ENCODE measurements around the gene ECHS1. TPM values are rescaled to one million over a fixed set of nuclear protein-coding genes. Genes with fewer than 3 reads are reported as not detected.

The ECHS1 gene
- total and polyA plus RNA-seq, 2 of the 8 experiments (the other 6 are each of a cell fraction or from before 2014, with no cell fraction given): 41.7 to 101 TPM

- Histone ChIP-seq H2BK20ac (ENCODE audit: low read length) (no peak within 1 kb of the TSS), H2BK15ac (ENCODE audit: low read length) (no peak within 1 kb of the TSS), H3K36me3 (ENCODE audit: control insufficient read depth in 2 of 4, insufficient read depth in 4 of 4, low read length in 3 of 4) (peaks cover 6 to 28% (median 13%) of the 10 kb centered on the region in 4 experiments; a peak in 7 of 8 replicates), H3K9ac (replicated peaks in 1 of 4; ENCODE audit: extremely low read depth in 1 of 4, low read depth in 3 of 4, low read length in 3 of 4) (peak within 1 kb of the TSS; percentile 79 to 91 (median 85)), H3K27me3 (replicated peaks in 1 of 4; ENCODE audit: control insufficient read depth in 3 of 4, extremely low read depth in 1 of 4, insufficient read depth in 3 of 4, low read length in 3 of 4) (no peaks in the 10 kb centered on the region), H4K5ac (ENCODE audit: insufficient read length, low read depth, low read length) (peak within 1 kb of the TSS; percentile 97), H3K27ac (ENCODE audit: low read depth, low read length) (peak within 1 kb of the TSS; percentile 91), H3K56ac (replicated peaks; ENCODE audit: insufficient read length, low read depth, low read length) (peak within 1 kb of the TSS; percentile 87), H4K8ac (ENCODE audit: extremely low read depth, insufficient read depth, low read length) (peak within 1 kb of the TSS; percentile 95), H2BK5ac (ENCODE audit: low read depth, low read length) (peak within 1 kb of the TSS; percentile 97), H2AK5ac (ENCODE audit: low read depth, low read length) (no peak within 1 kb of the TSS), H3K79me2 (ENCODE audit: control insufficient read depth in 1 of 2, insufficient read depth in 2 of 2, low read length in 2 of 2) (peaks cover 0 to 23% of the 10 kb centered on the region in 2 experiments; a peak in 2 of 4 replicates), H4K20me1 (replicated peaks in 1 of 2; ENCODE audit: control insufficient read depth in 1 of 2, insufficient read depth in 2 of 2, low read length in 2 of 2) (peaks cover 0 to 3% of the 10 kb centered on the region in 2 experiments), H3K79me1 (ENCODE audit: low read depth, low read length) (peaks cover 3% of the 10 kb centered on the region), H3K18ac (ENCODE audit: extremely low read depth, low read length) (peak within 1 kb of the TSS; percentile 99), H2AFZ (ENCODE audit: low read length) (peak within 1 kb of the TSS; percentile 21; the same call in 1 of the 2 replicates), H3K23ac (ENCODE audit: insufficient read length) (no peak within 1 kb of the TSS), H3K14ac (ENCODE audit: insufficient read length) (no peak within 1 kb of the TSS), H3K4me3 (ENCODE audit: extremely low read depth in 1 of 4, insufficient read depth in 2 of 4, low read depth in 3 of 4, low read length in 4 of 4) (peak within 1 kb of the TSS; percentile 75 to 93 (median 92)), H4K91ac (replicated peaks; ENCODE audit: insufficient read length, low read length) (peak within 1 kb of the TSS; percentile 61), H3K4me1 (replicated peaks in 1 of 4; ENCODE audit: control insufficient read depth in 3 of 4, insufficient read depth in 4 of 4, low read length in 3 of 4) (peaks cover 0 to 3% (median 0%) of the 10 kb centered on the region in 4 experiments; a peak in 3 of 7 replicates), H3K23me2 (ENCODE audit: low read depth, low read length) (peaks cover 2% of the 10 kb centered on the region; the same call in 1 of the 2 replicates), H3K4ac (replicated peaks; ENCODE audit: insufficient read length, low read depth, low read length) (peak within 1 kb of the TSS; percentile 32), H2BK120ac (replicated peaks; ENCODE audit: low read depth, low read length) (no peak within 1 kb of the TSS), H3K9me3 (ENCODE audit: insufficient read depth in 2 of 2, low read depth in 1 of 2, low read length in 1 of 2) (no peaks in the 10 kb centered on the region), H3K4me2 (ENCODE audit: insufficient read depth in 1 of 2, low read depth in 2 of 2, low read length in 2 of 2) (peak within 1 kb of the TSS; percentile 74 to 82), H2BK12ac (ENCODE audit: low read depth, low read length) (no peak within 1 kb of the TSS; the same call in 1 of the 2 replicates)
- FAIRE-seq (no peak), DNase-seq (ENCODE audit: low read depth in 1 of 2, low spot score in 2 of 2) (peak; percentile 25 to 99)
- 2% methylated on average over 32 of the region's 69 CpGs; no CpG with 5 or more reads in 1 of the 2 experiments for WGBS, 2 experiments (ENCODE audit: extremely low coverage in 1 of 2, insufficient coverage in 1 of 2, insufficient read length in 1 of 2, insufficient replicate concordance in 2 of 2, low coverage in 1 of 2, low lambda C conversion rate in 2 of 2, missing lambda C conversion rate in 1 of 2)
- POLR2A ChIA-PET (ENCODE audit: partially characterized antibody): interaction anchor here (0.7 to 6.0 kb wide), 6 partner anchors 11 to 64 kb away, joined by 3 to 25 read pairs (median 3); partner anchors contain the start of gene PAOX
- CTCF ChIA-PET (ENCODE audit: partially characterized antibody): no interaction called here
- TF ChIP-seq TEAD4 (IDR thresholded peaks at IDR 0.05; ENCODE audit: low read depth, low read length): no peak
- TF ChIP-seq, protein P1, sequence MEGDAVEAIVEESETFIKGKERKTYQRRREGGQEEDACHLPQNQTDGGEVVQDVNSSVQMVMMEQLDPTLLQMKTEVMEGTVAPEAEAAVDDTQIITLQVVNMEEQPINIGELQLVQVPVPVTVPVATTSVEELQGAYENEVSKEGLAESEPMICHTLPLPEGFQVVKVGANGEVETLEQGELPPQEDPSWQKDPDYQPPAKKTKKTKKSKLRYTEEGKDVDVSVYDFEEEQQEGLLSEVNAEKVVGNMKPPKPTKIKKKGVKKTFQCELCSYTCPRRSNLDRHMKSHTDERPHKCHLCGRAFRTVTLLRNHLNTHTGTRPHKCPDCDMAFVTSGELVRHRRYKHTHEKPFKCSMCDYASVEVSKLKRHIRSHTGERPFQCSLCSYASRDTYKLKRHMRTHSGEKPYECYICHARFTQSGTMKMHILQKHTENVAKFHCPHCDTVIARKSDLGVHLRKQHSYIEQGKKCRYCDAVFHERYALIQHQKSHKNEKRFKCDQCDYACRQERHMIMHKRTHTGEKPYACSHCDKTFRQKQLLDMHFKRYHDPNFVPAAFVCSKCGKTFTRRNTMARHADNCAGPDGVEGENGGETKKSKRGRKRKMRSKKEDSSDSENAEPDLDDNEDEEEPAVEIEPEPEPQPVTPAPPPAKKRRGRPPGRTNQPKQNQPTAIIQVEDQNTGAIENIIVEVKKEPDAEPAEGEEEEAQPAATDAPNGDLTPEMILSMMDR (IDR thresholded peaks at IDR 0.05; ENCODE audit: control extremely low read depth in 1 of 3, insufficient read depth in 1 of 3, low read depth in 1 of 3, low read length in 3 of 3): peak in 1 of 3 experiments; percentile 3; a peak in 1 of 4 replicates
- TF ChIP-seq BCL11A (IDR thresholded peaks at IDR 0.05; ENCODE audit: low read depth in 2 of 2, low read length in 2 of 2): no peak
- TF ChIP-seq ZNF274 (IDR thresholded peaks at IDR 0.05; ENCODE audit: borderline replicate concordance, extremely low read depth, low read length): no peak
- TF ChIP-seq SP4 (IDR thresholded peaks at IDR 0.05; ENCODE audit: low read length): 0 out of 2 replicates have a peak, but pooled peaks have one; percentile 80
- TF ChIP-seq, protein P2, sequence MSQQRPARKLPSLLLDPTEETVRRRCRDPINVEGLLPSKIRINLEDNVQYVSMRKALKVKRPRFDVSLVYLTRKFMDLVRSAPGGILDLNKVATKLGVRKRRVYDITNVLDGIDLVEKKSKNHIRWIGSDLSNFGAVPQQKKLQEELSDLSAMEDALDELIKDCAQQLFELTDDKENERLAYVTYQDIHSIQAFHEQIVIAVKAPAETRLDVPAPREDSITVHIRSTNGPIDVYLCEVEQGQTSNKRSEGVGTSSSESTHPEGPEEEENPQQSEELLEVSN (IDR thresholded peaks at IDR 0.05): peak; percentile 73
- TF ChIP-seq, protein P3, sequence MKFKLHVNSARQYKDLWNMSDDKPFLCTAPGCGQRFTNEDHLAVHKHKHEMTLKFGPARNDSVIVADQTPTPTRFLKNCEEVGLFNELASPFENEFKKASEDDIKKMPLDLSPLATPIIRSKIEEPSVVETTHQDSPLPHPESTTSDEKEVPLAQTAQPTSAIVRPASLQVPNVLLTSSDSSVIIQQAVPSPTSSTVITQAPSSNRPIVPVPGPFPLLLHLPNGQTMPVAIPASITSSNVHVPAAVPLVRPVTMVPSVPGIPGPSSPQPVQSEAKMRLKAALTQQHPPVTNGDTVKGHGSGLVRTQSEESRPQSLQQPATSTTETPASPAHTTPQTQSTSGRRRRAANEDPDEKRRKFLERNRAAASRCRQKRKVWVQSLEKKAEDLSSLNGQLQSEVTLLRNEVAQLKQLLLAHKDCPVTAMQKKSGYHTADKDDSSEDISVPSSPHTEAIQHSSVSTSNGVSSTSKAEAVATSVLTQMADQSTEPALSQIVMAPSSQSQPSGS (IDR thresholded peaks at IDR 0.05; ENCODE audit: low read length): no peak
These were observed 21.0 kb upstream of the ECHS1 start, which contains the start of gene MTG1 for GRCh38 chr10:133394064-133394663. Gene MTG1, plus strand, starts transcription at chr10:133394157. Its CDS starts 64 bp downstream, at chr10:133394221.
